ENCODE measurements around the gene SAV1. TPM values are rescaled to one million over a fixed set of nuclear protein-coding genes. Genes with fewer than 3 reads are reported as not detected.

SAV1 gene
- total and polyA plus RNA-seq, 10 of the 15 experiments (the other 5 are each of a cell fraction or from before 2014, with no cell fraction given), result 10.1 to 29.1 (median 20.4) TPM

DNA sequence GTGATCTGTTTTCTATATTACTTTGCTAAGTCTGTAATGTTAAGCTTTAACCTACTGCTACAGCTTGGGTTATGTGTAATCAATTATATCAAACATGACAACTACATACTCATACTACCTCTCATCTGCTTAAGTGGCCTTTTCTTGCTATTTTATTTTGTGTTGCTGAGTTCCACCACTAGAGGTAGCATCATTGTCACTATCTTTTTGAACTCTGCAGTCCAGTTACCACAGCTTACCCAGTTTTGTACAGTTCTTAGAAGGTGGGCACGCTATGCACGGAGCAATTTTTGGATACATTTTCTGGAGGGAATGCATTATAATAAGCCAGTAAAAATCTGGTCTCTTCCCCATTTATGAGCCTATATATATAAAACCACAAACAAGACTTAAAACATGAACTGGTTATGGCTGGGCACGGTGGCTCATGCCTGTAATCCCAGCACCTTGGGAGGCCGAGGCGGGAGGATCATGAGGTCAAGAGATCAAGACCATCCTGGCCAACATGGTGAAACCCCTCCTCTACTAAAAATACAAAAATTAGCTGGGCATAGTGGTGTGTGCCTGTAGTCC lies 48.5 kb downstream of the SAV1 start (continued):
- no peak for TF ChIP-seq SPI1 (IDR thresholded peaks at IDR 0.05; ENCODE audit: borderline replicate concordance, insufficient read depth, low read depth, low read length)
- TF ChIP-seq JUND (IDR thresholded peaks at IDR 0.05; ENCODE audit: low read depth, low read length), result no peak
- TF ChIP-seq EGR1 (IDR thresholded peaks at IDR 0.05; ENCODE audit: borderline replicate concordance in 1 of 2, low read depth in 2 of 2, low read length in 2 of 2), result no peak
- TF ChIP-seq RUNX3 (IDR thresholded peaks at IDR 0.05; ENCODE audit: low read length), result peak; percentile 39; the same call in 1 of the 2 replicates
- no peak for TF ChIP-seq SREBF1 (IDR thresholded peaks at IDR 0.05; ENCODE audit: low read length)
- TF ChIP-seq KDM1A (IDR thresholded peaks at IDR 0.05; ENCODE audit: borderline replicate concordance), result no peak
- TF ChIP-seq CBFB (IDR thresholded peaks at IDR 0.05; ENCODE audit: low read depth), result no peak

DNA sequence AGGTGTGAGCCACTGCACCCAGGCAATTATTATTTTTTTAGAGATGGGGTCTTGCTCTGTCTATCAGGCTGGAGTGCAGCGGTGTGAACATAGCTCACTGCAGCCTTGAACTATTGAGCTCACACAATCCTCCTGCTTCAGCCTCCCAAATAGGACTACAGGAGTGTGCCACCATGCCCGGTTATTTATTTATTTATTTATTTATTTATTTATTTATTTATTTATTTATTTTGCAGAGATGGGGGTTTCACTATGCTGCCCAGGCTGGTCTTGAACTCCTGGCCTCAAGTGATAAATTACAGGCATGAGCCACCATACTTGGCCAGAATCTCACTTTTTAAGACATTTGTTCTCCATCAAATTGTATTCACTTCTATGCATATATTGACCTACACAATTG lies 51.8 kb downstream of the SAV1 start:
- in situ Hi-C loops (cut with MboI), result loop anchor here (25.0 kb wide), 1 partner anchor 246 kb away; the partner anchor contains the start of gene ABHD12B
- Histone ChIP-seq H3K9ac (ENCODE audit: control insufficient read depth, insufficient read depth, low read length) (no peak overlapping the region), H3K9me3 (replicated peaks; ENCODE audit: control insufficient read depth, insufficient read depth, low read length) (no peaks in the 10 kb centered on the region), H3K36me3 (ENCODE audit: control insufficient read depth in 2 of 2, insufficient read depth in 2 of 2, low read length in 1 of 2) (no peaks in the 10 kb centered on the region), H4K20me1 (ENCODE audit: control insufficient read depth, insufficient read depth) (no peaks in the 10 kb centered on the region), H2AFZ (ENCODE audit: control insufficient read depth, low read depth, low read length) (no peak overlapping the region), H3K4me1 (ENCODE audit: control insufficient read depth, insufficient read depth, low read length) (no peaks in the 10 kb centered on the region), H3K27me3 (replicated peaks in 1 of 2; ENCODE audit: control insufficient read depth in 2 of 2, insufficient read depth in 2 of 2, low read length in 1 of 2) (no peaks in the 10 kb centered on the region; a peak in 1 of 4 replicates), H3K4me3 (no peak overlapping the region), H3K27ac (ENCODE audit: control insufficient read depth, insufficient read depth) (no peak overlapping the region), H3K79me2 (ENCODE audit: control insufficient read depth, insufficient read depth, low read length) (no peaks in the 10 kb centered on the region), H3K4me2 (ENCODE audit: control insufficient read depth, insufficient read depth) (no peak overlapping the region)
- 89% methylated on average over 2 of the region's 2 CpGs for WGBS (ENCODE audit: insufficient coverage, insufficient replicate concordance, low lambda C conversion rate, missing lambda C conversion rate)
- ChIA-PET CTCF (interaction anchor here (0.7 to 3.9 kb wide), 16 partner anchors 9 to 250 kb away, joined by 3 to 45 read pairs (median 8); no protein-coding TSS in a partner anchor), POLR2A (interaction anchor here (1.8 kb wide), 1 partner anchor 11 kb away, joined by 4 read pairs; no protein-coding TSS in a partner anchor), RAD21 (ENCODE audit: unreplicated experiment) (interaction anchor here (0.9 to 3.4 kb wide), 9 partner anchors 14 to 244 kb away, joined by 3 to 17 read pairs (median 5); no protein-coding TSS in a partner anchor), SMC1A (ENCODE audit: uncharacterized antibody, unreplicated experiment) (interaction anchor here (0.9 to 3.3 kb wide), 16 partner anchors 9 to 244 kb away, joined by 3 to 29 read pairs (median 4); no protein-coding TSS in a partner anchor)
- no TSS peak for BruUV-seq (replicated peaks)
- no peak for DNase-seq (ENCODE audit: low read depth, low spot score)
- no peak for TF ChIP-seq RFX5 (IDR thresholded peaks at IDR 0.05; ENCODE audit: low read depth, low read length)
- TF ChIP-seq ATF7 (IDR thresholded peaks at IDR 0.05; ENCODE audit: low read depth), result no peak
- no peak for TF ChIP-seq KDM1A (IDR thresholded peaks at IDR 0.05; ENCODE audit: borderline replicate concordance)
- TF ChIP-seq SP1 (IDR thresholded peaks at IDR 0.05; ENCODE audit: low read depth, low read length), result no peak
- TF ChIP-seq CBFB (IDR thresholded peaks at IDR 0.05; ENCODE audit: low read depth), result no peak
- TF ChIP-seq TAF1 (IDR thresholded peaks at IDR 0.05; ENCODE audit: borderline replicate concordance, low read depth, low read length), result no peak
- TF ChIP-seq, protein P1, sequence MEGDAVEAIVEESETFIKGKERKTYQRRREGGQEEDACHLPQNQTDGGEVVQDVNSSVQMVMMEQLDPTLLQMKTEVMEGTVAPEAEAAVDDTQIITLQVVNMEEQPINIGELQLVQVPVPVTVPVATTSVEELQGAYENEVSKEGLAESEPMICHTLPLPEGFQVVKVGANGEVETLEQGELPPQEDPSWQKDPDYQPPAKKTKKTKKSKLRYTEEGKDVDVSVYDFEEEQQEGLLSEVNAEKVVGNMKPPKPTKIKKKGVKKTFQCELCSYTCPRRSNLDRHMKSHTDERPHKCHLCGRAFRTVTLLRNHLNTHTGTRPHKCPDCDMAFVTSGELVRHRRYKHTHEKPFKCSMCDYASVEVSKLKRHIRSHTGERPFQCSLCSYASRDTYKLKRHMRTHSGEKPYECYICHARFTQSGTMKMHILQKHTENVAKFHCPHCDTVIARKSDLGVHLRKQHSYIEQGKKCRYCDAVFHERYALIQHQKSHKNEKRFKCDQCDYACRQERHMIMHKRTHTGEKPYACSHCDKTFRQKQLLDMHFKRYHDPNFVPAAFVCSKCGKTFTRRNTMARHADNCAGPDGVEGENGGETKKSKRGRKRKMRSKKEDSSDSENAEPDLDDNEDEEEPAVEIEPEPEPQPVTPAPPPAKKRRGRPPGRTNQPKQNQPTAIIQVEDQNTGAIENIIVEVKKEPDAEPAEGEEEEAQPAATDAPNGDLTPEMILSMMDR (IDR thresholded peaks at IDR 0.05 in 2 of 3, conservative IDR thresholded peaks at IDR 0.05 in 1 of 3; ENCODE audit: control insufficient read depth in 2 of 3, extremely low read depth in 1 of 3, insufficient read depth in 1 of 3, low read depth in 3 of 3, low read length in 3 of 3), result no peak
- no peak for FAIRE-seq
- intact Hi-C loops (cut with micrococcal nuclease; ENCODE audit: unreplicated experiment), result loop anchor here (5.0 kb wide), 1 partner anchor 246 kb away; no protein-coding TSS in a partner anchor
- ATAC-seq, result no peak

Measured in GM12878 (cell line).